NCI-H345 treated with DMSO at 0.1 percent for 48 hours (cell line): Measurements from ENCODE around the gene GASK1B.

Experiments
- DNase-seq: peaks from one replicate; lab custom pipeline; 2025; ENCODE audit not compliant: unreplicated experiment; lab: John Stamatoyannopoulos, UW

The GASK1B gene

GRCh38 chr4:158186815-158187214 lies 14.0 kb upstream of the GASK1B start:
- DNase-seq: no peak

- no peak for DNase-seq
These were observed 9.9 kb upstream of the GASK1B start for GRCh38 chr4:158182736-158183135.

- no peak for DNase-seq
These were observed 9.1 kb upstream of the GASK1B start for GRCh38 chr4:158181906-158182305.

DNA sequence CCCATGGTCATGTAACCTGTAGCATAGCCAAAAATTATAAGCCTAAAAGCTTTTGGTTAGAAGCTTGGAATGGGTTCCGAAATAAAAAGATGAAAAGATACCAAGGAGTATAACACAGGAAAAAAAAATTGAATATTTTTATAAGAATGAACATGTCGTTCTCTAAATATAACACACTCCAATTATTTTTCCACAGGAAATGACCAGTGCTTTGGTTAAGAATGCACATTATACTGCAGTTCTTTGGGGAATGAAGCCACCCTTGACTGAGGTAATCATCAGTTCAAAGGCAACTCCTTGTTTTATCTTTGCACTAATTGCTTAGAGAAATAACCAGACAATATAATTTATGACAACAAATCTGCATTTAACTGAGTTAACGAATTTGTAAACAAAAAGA lies 6.6 kb upstream of the GASK1B start:
- DNase-seq: no peak

DNA sequence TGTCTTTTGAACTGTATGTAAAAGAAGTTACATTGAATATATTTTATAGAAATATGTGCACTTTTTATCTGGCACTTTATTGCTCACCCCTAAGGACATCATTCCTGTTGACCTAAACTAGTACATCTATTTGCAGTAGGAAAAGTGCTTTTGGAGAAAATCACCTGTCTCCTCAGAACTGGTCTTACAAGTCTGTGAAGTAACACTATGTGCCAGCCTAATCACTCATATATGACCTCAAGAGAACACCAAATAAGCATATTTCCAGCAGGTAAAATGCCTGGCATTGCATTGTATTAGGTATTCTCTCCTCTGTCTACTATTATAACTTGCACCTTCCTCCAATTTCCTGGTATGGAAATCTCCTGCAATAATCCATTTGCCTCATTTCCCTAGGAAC lies 4.0 kb upstream of the GASK1B start:
- DNase-seq: no peak

- no peak for DNase-seq
These were observed 3.3 kb upstream of the GASK1B start for GRCh38 chr4:158176108-158176507.

GRCh38 chr4:158170691-158171561 lies 1.9 kb downstream of the GASK1B start:
- no peak for DNase-seq

GRCh38 chr4:158169931-158170690 lies 2.7 kb downstream of the GASK1B start:
- no peak for DNase-seq

DNA sequence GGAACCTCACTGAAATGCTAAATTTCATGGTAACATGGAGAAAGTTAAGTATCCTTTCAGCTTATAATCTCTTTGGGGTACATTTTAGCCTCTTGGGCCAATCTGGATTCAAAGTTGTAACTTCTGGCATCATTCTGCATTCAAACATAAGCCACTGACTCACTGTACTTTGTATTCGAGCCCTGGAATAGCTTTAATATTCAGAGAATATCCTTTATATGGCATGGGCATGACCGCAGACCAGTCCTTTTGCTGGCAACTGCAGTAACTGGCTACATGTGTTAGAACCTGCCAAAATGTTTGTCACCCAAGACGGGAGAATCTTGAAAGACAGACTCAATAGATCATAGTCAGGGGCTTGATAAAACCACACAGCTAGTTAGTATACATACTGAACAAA lies 3.3 kb downstream of the GASK1B start:
- DNase-seq: no peak

DNA sequence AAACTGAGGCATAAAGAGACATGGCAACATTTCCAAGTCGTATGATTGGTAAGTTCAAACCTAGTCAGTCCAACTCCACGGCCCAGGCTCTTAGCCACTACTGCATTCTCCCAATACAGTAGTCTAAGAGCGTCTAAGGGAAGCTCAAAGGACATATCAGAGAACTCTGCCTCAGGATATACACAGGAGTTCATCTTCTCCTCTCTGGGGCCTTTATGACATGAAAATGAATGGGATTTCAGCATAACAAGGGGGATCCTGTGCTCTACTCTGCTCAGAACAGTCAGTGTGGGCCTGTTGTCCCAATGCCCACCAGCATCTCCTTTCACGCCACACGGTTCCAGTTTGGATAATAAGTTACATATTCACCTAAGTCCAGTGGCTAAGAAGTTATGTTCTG lies 4.2 kb downstream of the GASK1B start:
- no peak for DNase-seq

GRCh38 chr4:158166701-158167100 lies 6.1 kb downstream of the GASK1B start:
- no peak for DNase-seq

DNA sequence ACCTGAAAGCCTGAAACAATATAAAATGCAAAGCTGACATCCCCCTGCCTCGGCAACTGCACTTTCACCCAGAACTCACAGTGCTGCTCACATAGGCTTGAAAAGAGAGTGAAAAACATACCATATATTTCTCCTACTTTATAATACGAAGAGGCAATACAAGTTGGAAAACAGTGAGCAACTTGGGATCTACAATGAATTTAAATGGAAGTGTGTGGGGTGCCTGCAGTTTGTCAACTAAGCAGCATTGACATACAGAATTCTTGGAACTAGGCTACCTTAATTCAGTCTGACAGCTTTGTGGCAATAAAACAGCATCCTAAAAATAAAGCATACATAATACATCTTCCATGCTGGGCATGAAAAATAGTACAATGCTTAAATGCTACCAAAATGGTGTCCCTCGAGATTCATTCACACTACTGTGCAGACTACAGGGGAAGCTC lies 8.0 kb downstream of the GASK1B start:
- DNase-seq: no peak

DNA sequence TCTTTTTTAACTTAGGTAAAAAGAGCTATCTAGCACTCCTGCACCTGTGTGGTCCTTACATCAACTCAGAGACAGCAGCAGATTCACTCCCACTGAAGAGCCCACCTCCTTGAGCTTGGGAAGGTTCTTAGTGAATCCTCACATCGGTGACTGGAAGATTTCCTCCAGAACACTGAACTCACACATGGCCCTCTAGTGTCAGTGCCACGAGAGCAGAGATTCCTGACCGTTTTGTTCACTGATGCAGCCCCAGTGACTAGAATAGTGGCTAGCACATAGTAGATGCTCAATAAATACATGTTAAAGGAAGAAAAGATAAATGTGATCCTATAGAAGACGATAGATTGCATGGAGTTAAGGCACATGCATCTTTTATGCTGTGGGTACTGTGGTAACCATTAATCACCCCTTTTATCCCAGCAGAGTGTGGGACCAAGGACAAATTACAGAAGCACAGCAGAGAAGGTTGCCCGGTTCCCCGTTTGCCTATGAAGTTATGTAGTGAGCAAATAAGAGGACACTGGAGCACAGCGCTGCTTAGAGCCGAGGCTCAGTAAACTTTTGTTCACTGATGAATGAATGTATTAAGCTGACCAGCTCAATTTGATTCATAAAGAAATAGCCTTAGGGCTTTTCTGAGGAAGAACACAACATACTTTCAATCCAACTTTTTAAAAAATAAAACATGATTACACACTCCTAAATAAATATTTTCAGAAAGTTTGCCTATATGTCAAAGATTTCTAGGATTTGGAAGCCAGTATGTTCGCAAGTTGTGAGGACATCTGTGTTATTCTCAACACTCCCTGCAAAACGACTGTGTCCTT lies 8.7 kb downstream of the GASK1B start:
- no peak for DNase-seq

DNA sequence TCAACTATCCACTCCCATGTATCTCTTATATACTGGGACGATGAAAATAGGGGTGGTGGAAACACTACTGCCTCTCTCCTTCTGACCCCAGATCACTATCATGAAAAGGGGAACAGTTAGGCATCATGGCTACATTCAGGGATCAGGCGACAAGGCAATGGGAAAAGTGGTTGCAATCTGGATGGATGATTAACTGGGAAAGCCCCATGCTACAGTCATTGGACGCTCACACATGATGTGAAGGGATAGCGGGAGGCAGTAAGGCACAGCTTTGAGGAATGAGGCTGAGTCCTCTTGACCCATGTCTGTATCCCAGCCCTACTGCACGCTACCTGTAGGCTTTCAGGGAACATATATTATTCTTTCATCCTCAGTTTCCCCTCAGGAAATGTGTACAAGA lies 10.2 kb downstream of the GASK1B start:
- DNase-seq: no peak

GRCh38 chr4:158161551-158162354 lies 11.1 kb downstream of the GASK1B start:
- no peak for DNase-seq

DNA sequence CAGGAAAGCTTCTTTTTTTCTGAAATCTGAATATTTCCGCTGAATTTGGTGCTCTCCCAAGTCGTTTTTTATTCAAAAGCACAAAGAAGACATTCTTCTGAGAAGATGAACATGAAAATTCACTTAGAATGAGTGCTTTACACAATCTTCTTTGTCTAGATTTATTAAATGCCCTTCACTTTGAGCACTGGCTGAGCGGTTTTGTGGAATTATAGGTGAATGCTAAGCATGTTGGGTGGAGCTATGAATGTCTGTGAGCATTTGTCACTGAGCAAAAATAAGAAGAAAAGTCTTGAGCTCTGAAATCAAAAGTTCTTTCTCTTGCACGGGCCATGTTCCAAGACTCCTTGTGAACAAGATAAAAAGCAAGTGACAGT lies 13.1 kb downstream of the GASK1B start:
- no peak for DNase-seq

GRCh38 chr4:158159054-158159717 lies 13.6 kb downstream of the GASK1B start:
- no peak for DNase-seq

GRCh38 chr4:158157412-158157811 lies 15.4 kb downstream of the GASK1B start:
- no peak for DNase-seq

GRCh38 chr4:158155656-158156356 lies 17.0 kb downstream of the GASK1B start:
- DNase-seq: peak; percentile 2
